Measurements from ENCODE around the gene PFDN2. TPM values are rescaled to one million over a fixed set of nuclear protein-coding genes. Genes with fewer than 3 reads are reported as not detected.

PFDN2 gene
- total and polyA plus RNA-seq, 4 experiments from 2014 or later = 40.8 to 89.1 (median 55.9) TPM

DNA sequence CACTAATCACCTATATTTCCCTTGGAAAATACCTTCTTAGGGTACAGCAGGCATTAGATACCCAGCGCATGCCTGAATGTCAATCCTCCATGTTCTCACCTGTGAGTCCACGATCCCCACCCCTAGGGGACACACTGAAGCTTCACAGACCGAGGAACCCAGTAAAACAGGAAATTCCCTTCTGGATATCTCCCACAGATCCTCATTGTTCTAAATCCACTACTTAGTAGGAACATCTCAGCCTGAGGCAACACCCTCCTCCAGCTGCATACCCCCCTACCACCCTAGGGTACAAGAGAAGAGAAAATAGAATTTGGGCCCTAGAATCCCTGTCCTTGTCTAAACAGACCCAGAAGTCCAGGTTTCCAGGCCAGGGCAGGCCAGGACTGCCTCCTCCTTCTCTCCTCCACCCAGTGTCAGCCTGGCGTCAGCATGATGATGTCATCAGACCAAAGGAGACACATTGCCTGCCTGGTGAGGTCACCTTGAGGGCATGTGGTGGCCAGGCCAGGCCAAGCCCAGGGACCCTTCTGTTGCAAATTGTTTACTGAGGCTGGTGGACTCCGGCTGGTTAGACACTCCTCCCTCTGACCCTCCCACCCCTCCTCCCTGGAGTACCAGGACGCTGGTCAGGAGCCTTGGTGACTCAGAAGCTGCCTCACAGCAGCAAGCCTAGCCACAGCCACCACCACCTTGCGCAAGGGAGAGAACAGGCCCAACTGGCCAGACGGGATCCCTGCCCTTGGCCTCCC is 34.7 kb downstream of the PFDN2 start:
- no peaks in the 10 kb centered on the region for H3K9me3 ChIP-seq (ENCODE audit: control insufficient read depth in 1 of 2, low read length in 2 of 2)
- ChIA-PET CTCF (ENCODE audit: partially characterized antibody) (interaction anchor here (2.4 to 4.2 kb wide), 2 partner anchors 12 to 85 kb away, joined by 7 to 14 read pairs; no protein-coding TSS in a partner anchor), POLR2A (ENCODE audit: partially characterized antibody) (no interaction called here)
- H3K36me3 ChIP-seq (ENCODE audit: insufficient read depth, low read length) = no peaks in the 10 kb centered on the region
- Mint-ChIP-seq H3K4me1 (no peaks in the 10 kb centered on the region), H3K36me3 (no peaks in the 10 kb centered on the region), H3K9me3 (no peaks in the 10 kb centered on the region), H3K27me3 (no peaks in the 10 kb centered on the region), H3K27ac (peak overlapping the region in 1 of 7 donors; percentile 19), H3K4me3 (no peak overlapping the region)
- no peak overlapping the region for H3K27ac ChIP-seq (ENCODE audit: low read depth, low read length)
- DNase-seq = no peak
- intact Hi-C loops (cut with micrococcal nuclease) = no loop called here
- H3K27me3 ChIP-seq (ENCODE audit: insufficient read depth, low read length) = no peaks in the 10 kb centered on the region
- H3K4me1 ChIP-seq (ENCODE audit: insufficient read depth, low read length) = no peaks in the 10 kb centered on the region
- no peak overlapping the region for H3K4me3 ChIP-seq (ENCODE audit: low read length in 2 of 2)

DNA sequence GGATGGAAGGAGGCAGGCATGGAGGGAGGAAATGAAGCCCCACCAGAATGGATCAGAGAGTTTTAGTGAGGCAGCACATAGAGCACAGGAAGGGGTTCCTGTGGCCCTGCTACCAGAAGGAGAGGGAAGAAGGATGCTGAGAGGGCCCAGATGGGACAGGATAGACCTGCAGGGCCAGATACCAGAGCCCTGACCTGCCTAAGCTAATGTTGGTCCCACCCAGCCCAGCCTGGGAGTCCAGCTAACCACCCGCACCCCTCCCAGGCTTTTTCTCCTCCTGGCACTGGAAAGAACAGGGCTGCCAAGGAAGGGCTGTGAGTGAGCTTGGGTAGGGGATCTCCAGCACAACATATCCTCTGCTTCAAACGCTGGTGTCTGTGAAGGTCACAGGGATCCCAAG is 35.4 kb downstream of the PFDN2 start:
- Histone ChIP-seq H3K9me3 (ENCODE audit: control insufficient read depth in 1 of 2, low read length in 2 of 2) (no peaks in the 10 kb centered on the region), H3K36me3 (ENCODE audit: insufficient read depth, low read length) (no peaks in the 10 kb centered on the region), H3K4me3 (ENCODE audit: low read length in 2 of 2) (no peak overlapping the region), H3K27ac (ENCODE audit: low read depth, low read length) (no peak overlapping the region), H3K27me3 (ENCODE audit: insufficient read depth, low read length) (no peaks in the 10 kb centered on the region), H3K4me1 (ENCODE audit: insufficient read depth, low read length) (no peaks in the 10 kb centered on the region)
- CTCF ChIA-PET (ENCODE audit: partially characterized antibody) = interaction anchor here (4.2 kb wide), 1 partner anchor 85 kb away, joined by 14 read pairs; no protein-coding TSS in a partner anchor
- no peak for DNase-seq
- no peaks in the 10 kb centered on the region for H3K27me3 Mint-ChIP-seq
- H3K9me3 Mint-ChIP-seq = no peaks in the 10 kb centered on the region
- no peaks in the 10 kb centered on the region for H3K4me1 Mint-ChIP-seq
- no peak overlapping the region for H3K27ac Mint-ChIP-seq
- H3K4me3 Mint-ChIP-seq = no peak overlapping the region
- POLR2A ChIA-PET (ENCODE audit: partially characterized antibody) = interaction anchor here (1.1 kb wide), 1 partner anchor 14 kb away, joined by 3 read pairs; no protein-coding TSS in a partner anchor
- H3K36me3 Mint-ChIP-seq = no peaks in the 10 kb centered on the region
- intact Hi-C loops (cut with micrococcal nuclease) = no loop called here

DNA sequence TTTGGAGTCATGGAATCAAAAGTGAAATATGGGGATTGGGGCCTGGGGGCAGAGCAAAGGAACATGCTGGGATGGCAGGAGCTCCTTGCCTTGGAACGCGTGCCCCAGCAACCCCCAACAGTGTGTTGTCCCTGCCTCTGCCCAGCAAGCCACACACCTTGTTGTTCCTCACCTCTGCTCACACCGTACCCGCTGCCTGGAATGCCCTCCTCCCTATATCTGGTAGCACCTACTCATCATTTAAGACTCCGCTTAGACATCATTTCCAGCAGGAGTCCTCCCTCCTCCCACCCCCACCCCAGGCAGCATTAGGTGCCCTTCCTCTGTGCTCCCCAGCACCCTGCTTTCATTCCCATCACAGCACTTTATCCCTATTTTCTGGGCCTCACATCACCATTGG is 36.3 kb downstream of the PFDN2 start:
- Histone ChIP-seq H3K36me3 (ENCODE audit: insufficient read depth, low read length) (no peaks in the 10 kb centered on the region), H3K27me3 (ENCODE audit: insufficient read depth, low read length) (no peaks in the 10 kb centered on the region), H3K4me1 (ENCODE audit: insufficient read depth, low read length) (no peaks in the 10 kb centered on the region), H3K27ac (ENCODE audit: low read depth, low read length) (no peak overlapping the region), H3K9me3 (ENCODE audit: control insufficient read depth in 1 of 2, low read length in 2 of 2) (no peaks in the 10 kb centered on the region), H3K4me3 (ENCODE audit: low read length in 2 of 2) (no peak overlapping the region)
- H3K4me1 Mint-ChIP-seq = peaks cover 0 to under 1% (median 0%) of the 10 kb centered on the region in 4 donors
- no peaks in the 10 kb centered on the region for H3K9me3 Mint-ChIP-seq
- intact Hi-C loops (cut with micrococcal nuclease) = no loop called here
- no peaks in the 10 kb centered on the region for H3K36me3 Mint-ChIP-seq
- POLR2A ChIA-PET (ENCODE audit: partially characterized antibody) = interaction anchor here (0.6 to 1.1 kb wide), 2 partner anchors 13 to 308 kb away, joined by 3 to 4 read pairs; no protein-coding TSS in a partner anchor
- no peak overlapping the region for H3K27ac Mint-ChIP-seq
- no peak overlapping the region for H3K4me3 Mint-ChIP-seq
- DNase-seq = no peak
- H3K27me3 Mint-ChIP-seq = no peaks in the 10 kb centered on the region
- CTCF ChIA-PET (ENCODE audit: partially characterized antibody) = interaction anchor here (0.9 to 4.2 kb wide), 3 partner anchors 13 to 84 kb away, joined by 3 to 14 read pairs (median 3); no protein-coding TSS in a partner anchor

DNA sequence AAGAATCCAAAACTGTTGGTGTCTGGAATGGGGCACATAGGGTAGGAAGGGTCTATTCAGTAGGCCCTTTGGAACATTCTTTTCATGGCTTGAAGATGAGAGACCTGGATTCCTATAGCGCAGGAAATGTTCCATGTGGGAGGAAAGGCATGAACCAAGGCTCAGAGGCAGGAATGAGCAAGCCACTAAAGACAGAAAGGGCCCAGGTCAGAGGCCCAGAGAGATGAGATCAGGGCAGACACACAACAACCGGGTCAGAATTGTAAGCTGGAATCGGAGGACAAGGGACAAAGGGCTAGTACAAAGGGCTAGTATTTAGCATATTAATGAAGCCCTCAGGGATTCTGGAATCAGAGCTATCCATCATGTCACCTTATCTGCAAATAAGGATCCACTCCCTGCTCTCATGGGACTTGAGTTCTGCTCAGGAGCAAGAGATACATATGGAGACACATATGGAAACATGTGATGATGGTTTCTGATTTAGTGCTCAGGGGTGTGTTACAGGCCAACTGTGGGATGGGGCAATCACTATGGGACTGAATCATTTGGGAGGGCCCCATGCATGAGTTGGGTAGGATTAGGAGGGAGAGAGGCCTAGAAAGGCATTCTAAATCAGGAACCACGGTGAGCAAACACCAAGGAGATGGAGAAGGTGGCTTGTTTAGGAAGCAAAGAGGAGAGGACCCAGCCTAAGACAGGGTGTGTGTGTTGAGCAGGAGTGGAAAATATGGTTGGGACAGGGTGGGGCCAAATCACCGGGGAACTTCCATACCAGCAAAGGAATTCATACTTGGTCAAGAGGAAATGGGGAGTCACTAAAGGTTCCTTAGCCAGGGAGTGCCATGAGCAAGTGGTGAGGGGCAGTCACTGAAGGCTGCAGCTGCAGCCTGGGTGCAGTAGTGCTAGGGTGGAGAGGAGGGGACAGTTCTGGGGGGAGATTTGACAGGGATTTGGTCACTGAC is 37.1 kb downstream of the PFDN2 start:
- DNase-seq = no peak
- POLR2A ChIA-PET (ENCODE audit: partially characterized antibody) = interaction anchor here (0.6 to 2.0 kb wide), 4 partner anchors 11 to 90 kb away, joined by 3 to 10 read pairs (median 3); partner anchors contain the start of gene ARHGAP30
- Mint-ChIP-seq H3K4me1 (peaks cover 0 to 1% (median 0%) of the 10 kb centered on the region in 4 donors), H3K4me3 (no peak overlapping the region), H3K27ac (peak overlapping the region in 2 of 7 donors; percentile 38 to 69), H3K36me3 (no peaks in the 10 kb centered on the region), H3K9me3 (no peaks in the 10 kb centered on the region), H3K27me3 (no peaks in the 10 kb centered on the region)
- Histone ChIP-seq H3K27ac (ENCODE audit: low read depth, low read length) (no peak overlapping the region), H3K36me3 (ENCODE audit: insufficient read depth, low read length) (no peaks in the 10 kb centered on the region), H3K9me3 (ENCODE audit: control insufficient read depth in 1 of 2, low read length in 2 of 2) (no peaks in the 10 kb centered on the region), H3K4me3 (ENCODE audit: low read length in 2 of 2) (no peak overlapping the region), H3K4me1 (ENCODE audit: insufficient read depth, low read length) (no peaks in the 10 kb centered on the region), H3K27me3 (ENCODE audit: insufficient read depth, low read length) (no peaks in the 10 kb centered on the region)
- CTCF ChIA-PET (ENCODE audit: partially characterized antibody) = interaction anchor here (0.6 to 4.2 kb wide), 5 partner anchors 12 to 83 kb away, joined by 3 to 14 read pairs (median 3); partner anchors contain the start of gene KLHDC9
- intact Hi-C loops (cut with micrococcal nuclease) = no loop called here

DNA sequence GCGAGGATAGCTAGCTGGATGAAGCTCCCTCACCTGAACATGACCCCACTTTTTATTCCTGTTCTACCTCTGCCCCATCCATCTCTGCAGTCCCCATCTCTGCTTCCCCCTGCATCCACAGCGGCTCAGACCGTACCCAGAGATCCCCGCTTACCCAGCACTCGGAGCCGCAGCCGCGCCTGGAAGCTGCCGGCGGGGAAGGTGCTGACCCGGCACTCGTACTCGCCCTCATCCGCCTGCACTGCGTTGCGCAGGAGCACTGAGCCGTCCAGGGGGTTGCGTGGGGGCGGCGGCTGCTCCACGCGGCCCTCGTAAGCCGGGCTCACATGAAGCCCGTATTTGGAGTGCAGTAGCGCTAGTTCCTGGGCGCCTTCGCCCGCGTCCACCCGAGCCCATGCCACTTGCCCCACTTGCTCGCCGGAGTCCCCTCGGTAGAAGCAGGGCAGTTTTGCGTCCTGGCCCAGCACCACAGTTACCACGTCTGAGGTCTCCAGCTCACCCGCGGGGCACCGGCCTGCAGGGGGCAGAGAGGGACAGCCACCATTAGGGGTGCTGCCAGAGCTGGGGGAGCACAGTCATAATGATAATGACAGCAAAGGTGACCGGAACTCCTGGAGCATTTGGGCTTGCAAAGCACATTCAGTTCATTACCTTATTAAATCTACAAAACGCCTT is 38.3 kb downstream of the PFDN2 start:
- no peaks in the 10 kb centered on the region for H3K36me3 ChIP-seq (ENCODE audit: insufficient read depth, low read length)
- H3K9me3 Mint-ChIP-seq = no peaks in the 10 kb centered on the region
- H3K27me3 ChIP-seq (ENCODE audit: insufficient read depth, low read length) = no peaks in the 10 kb centered on the region
- no peak overlapping the region for H3K4me3 Mint-ChIP-seq
- no peaks in the 10 kb centered on the region for H3K36me3 Mint-ChIP-seq
- H3K27ac Mint-ChIP-seq = no peak overlapping the region
- intact Hi-C loops (cut with micrococcal nuclease) = no loop called here
- no peaks in the 10 kb centered on the region for H3K9me3 ChIP-seq (ENCODE audit: control insufficient read depth in 1 of 2, low read length in 2 of 2)
- POLR2A ChIA-PET (ENCODE audit: partially characterized antibody) = interaction anchor here (0.9 to 2.0 kb wide), 3 partner anchors 9 to 34 kb away, joined by 3 to 10 read pairs (median 6); partner anchors contain the start of genes ARHGAP30 and USF1
- H3K4me1 ChIP-seq (ENCODE audit: insufficient read depth, low read length) = no peaks in the 10 kb centered on the region
- no peak for DNase-seq
- H3K27me3 Mint-ChIP-seq = no peaks in the 10 kb centered on the region
- H3K4me1 Mint-ChIP-seq = peaks cover 0 to 1% (median 0%) of the 10 kb centered on the region in 4 donors
- no peak overlapping the region for H3K27ac ChIP-seq (ENCODE audit: low read depth, low read length)
- CTCF ChIA-PET (ENCODE audit: partially characterized antibody) = interaction anchor here (0.9 to 4.2 kb wide), 3 partner anchors 18 to 82 kb away, joined by 3 to 14 read pairs (median 10); partner anchors contain the start of genes F11R and KLHDC9
- no peak overlapping the region for H3K4me3 ChIP-seq (ENCODE audit: low read length in 2 of 2)

DNA sequence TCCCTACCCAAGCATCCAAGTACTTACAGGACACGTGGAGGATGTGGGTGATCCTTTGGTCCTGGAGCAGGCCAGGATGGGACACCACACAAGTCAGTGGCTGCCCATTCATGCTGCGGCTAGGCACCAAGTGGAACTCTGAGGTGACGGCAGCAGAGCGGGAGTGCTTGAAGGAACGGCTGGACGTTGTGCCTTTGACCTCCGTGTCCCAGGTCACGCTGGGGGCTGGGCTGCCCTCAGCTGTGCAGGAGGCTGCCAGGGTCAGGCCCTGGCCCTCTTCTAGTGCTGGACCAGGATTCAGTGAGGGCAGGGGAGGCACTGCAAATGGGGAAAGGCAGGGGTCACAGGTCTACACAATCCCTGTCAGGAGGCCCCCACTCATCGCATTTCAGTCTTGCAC is 40.4 kb downstream of the PFDN2 start:
- Mint-ChIP-seq H3K9me3 (no peaks in the 10 kb centered on the region), H3K4me3 (no peak overlapping the region), H3K27ac (no peak overlapping the region), H3K36me3 (no peaks in the 10 kb centered on the region), H3K4me1 (peaks cover 0 to 5% (median under 1%) of the 10 kb centered on the region in 4 donors), H3K27me3 (no peaks in the 10 kb centered on the region)
- Histone ChIP-seq H3K9me3 (ENCODE audit: control insufficient read depth in 1 of 2, low read length in 2 of 2) (no peaks in the 10 kb centered on the region), H3K27ac (ENCODE audit: low read depth, low read length) (no peak overlapping the region), H3K4me3 (ENCODE audit: low read length in 2 of 2) (no peak overlapping the region), H3K27me3 (ENCODE audit: insufficient read depth, low read length) (no peaks in the 10 kb centered on the region), H3K36me3 (ENCODE audit: insufficient read depth, low read length) (no peaks in the 10 kb centered on the region), H3K4me1 (ENCODE audit: insufficient read depth, low read length) (no peaks in the 10 kb centered on the region)
- no peak for DNase-seq
- ChIA-PET POLR2A (ENCODE audit: partially characterized antibody) (interaction anchor here (2.0 kb wide), 1 partner anchor 32 kb away, joined by 6 read pairs; the partner anchor contains the start of gene USF1), CTCF (ENCODE audit: partially characterized antibody) (interaction anchor here (1.5 to 2.9 kb wide), 2 partner anchors 19 to 51 kb away, joined by 3 to 13 read pairs; no protein-coding TSS in a partner anchor)
- intact Hi-C loops (cut with micrococcal nuclease) = no loop called here
